HG03196 (cell line): Measurements from ENCODE around the gene HS1BP3.

ENCODE experiments used
- ATAC-seq: cut with Tn5 transposase; IDR thresholded peaks from one replicate; pipeline ENCODE4 v1.9.1; 2021; ENCODE audit not compliant: unreplicated experiment

Gene HS1BP3

GRCh38 chr2:20574930-20575329 is 76.0 kb downstream of the HS1BP3 start:
- no peak for ATAC-seq

GRCh38 chr2:20574423-20574911 is 76.4 kb downstream of the HS1BP3 start:
- no peak for ATAC-seq

GRCh38 chr2:20573620-20574422 is 77.1 kb downstream of the HS1BP3 start:
- ATAC-seq = no peak

GRCh38 chr2:20572221-20572620 is 78.7 kb downstream of the HS1BP3 start:
- ATAC-seq = no peak

- ATAC-seq = no peak
Observed at GRCh38 chr2:20571644-20572215, 79.2 kb downstream of the HS1BP3 start.

GRCh38 chr2:20571231-20571630 is 79.7 kb downstream of the HS1BP3 start:
- ATAC-seq = no peak

- no peak for ATAC-seq
Observed at GRCh38 chr2:20570249-20570648, 80.6 kb downstream of the HS1BP3 start.

- no peak for ATAC-seq
Observed at GRCh38 chr2:20569464-20570223, 81.3 kb downstream of the HS1BP3 start.

GRCh38 chr2:20568501-20569463 is 82.1 kb downstream of the HS1BP3 start:
- ATAC-seq = no peak

GRCh38 chr2:20567926-20568179 is 83.0 kb downstream of the HS1BP3 start:
- no peak for ATAC-seq
